Ishikawa (cell line): ENCODE results near the gene ZNF724.

Experiments
- CEBPB ChIP-seq: IDR thresholded peaks from 2 replicates; pipeline ENCODE4 v1.6.1; 2012
- CREB1 ChIP-seq: IDR thresholded peaks from 2 replicates; pipeline ENCODE4 v1.6.1; 2012; ENCODE audit warnings: low read depth
- EGR1 ChIP-seq: IDR thresholded peaks from 2 replicates; pipeline ENCODE4 v1.6.1; 2012
- EP300 ChIP-seq: IDR thresholded peaks from 2 replicates; pipeline ENCODE4 v1.6.1; 2012; ENCODE audit warnings: borderline replicate concordance
- FOXM1 ChIP-seq: IDR thresholded peaks from 2 replicates; pipeline ENCODE4 v1.6.1; 2012; ENCODE audit warnings: low read depth, borderline replicate concordance
- NFIC ChIP-seq: IDR thresholded peaks from 2 replicates; pipeline ENCODE4 v1.6.1; 2012
- RAD21 ChIP-seq: IDR thresholded peaks from 2 replicates; pipeline ENCODE4 v1.6.1; 2012; ENCODE audit warnings: low read depth
- REST ChIP-seq: IDR thresholded peaks from 2 replicates; pipeline ENCODE4 v1.6.1; 2012; ENCODE audit warnings: low read depth, mild to moderate bottlenecking
- TAF1 ChIP-seq: IDR thresholded peaks from 2 replicates; pipeline ENCODE4 v1.6.1; 2012; ENCODE audit warnings: low read depth, mild to moderate bottlenecking
- TCF12 ChIP-seq: IDR thresholded peaks from 2 replicates; pipeline ENCODE4 v1.6.1; 2012; ENCODE audit warnings: low read depth
- TEAD4 ChIP-seq: IDR thresholded peaks from 2 replicates; pipeline ENCODE4 v1.6.1; 2012
- YY1 ChIP-seq: IDR thresholded peaks from 2 replicates; pipeline ENCODE4 v1.6.1; 2012; ENCODE audit warnings: low read depth
- ZBTB7A ChIP-seq: IDR thresholded peaks from 2 replicates; pipeline ENCODE4 v1.6.1; 2012; ENCODE audit warnings: low read depth
- TF ChIP-seq, protein P1 (sequence below): IDR thresholded peaks from 2 replicates; pipeline ENCODE4 v1.6.1; 2012
- TF ChIP-seq, protein P2 (sequence below): IDR thresholded peaks from 2 replicates; pipeline ENCODE4 v1.6.1; 2012

ZNF724 gene

DNA sequence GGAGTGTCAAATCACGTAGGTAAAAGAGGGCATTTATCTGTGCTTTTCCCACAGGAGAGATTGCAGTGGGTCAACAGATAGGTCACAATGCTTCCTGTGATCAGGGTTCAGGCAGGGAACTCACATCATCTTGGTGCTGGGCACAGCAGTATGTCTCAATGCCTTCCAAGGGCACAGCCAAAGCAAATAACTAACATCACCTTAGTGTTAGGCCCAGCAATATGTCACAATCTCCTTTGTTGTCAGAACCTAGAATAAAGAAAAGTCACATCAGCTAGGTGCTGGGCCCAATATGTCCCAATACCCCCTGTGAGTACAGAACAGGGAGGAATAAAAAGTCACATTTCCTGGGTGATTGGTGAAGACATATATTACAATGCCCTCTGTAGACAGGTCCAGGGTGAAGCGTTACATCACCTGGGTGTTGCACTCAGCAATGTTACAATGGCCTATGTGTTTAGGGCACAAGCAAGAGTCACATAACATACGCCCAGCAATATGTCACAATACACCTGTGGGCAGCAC, 11.4 kb upstream of the ZNF724 start:
- no peak for TF ChIP-seq REST
- no peak for TF ChIP-seq ZBTB7A
- no peak for TF ChIP-seq TEAD4
- no peak for TF ChIP-seq CEBPB
- TF ChIP-seq FOXM1, result no peak
- TF ChIP-seq EGR1, result no peak
- TF ChIP-seq EP300, result no peak
- TF ChIP-seq, protein P1, sequence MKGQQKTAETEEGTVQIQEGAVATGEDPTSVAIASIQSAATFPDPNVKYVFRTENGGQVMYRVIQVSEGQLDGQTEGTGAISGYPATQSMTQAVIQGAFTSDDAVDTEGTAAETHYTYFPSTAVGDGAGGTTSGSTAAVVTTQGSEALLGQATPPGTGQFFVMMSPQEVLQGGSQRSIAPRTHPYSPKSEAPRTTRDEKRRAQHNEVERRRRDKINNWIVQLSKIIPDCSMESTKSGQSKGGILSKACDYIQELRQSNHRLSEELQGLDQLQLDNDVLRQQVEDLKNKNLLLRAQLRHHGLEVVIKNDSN, result no peak
- no peak for TF ChIP-seq TAF1
- TF ChIP-seq YY1, result no peak
- TF ChIP-seq CREB1, result no peak
- TF ChIP-seq TCF12, result no peak
- no peak for TF ChIP-seq NFIC
- no peak for TF ChIP-seq RAD21

DNA sequence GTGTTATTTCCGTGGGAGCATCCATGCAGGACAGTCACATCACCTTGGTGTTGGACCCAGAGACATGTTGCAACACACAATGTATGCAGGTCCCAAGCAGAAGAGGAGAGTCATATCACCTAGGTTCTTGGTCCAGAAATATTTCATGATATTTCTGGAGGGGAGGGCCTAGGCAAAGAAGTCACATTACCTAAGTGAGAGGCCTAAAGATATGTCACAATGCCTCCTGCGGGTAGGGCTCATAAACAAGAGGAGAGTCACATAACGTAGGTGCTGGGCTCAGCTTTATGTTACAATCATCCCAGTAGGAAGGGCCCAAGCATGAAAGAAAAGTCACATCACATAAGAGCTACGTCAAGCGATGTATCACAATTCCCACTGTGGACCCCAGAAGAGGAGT, 10.8 kb upstream of the ZNF724 start:
- TF ChIP-seq FOXM1, result no peak
- no peak for TF ChIP-seq YY1
- no peak for TF ChIP-seq REST
- TF ChIP-seq EGR1, result no peak
- TF ChIP-seq RAD21, result no peak
- TF ChIP-seq, protein P2, sequence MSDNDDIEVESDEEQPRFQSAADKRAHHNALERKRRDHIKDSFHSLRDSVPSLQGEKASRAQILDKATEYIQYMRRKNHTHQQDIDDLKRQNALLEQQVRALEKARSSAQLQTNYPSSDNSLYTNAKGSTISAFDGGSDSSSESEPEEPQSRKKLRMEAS, result no peak
- TF ChIP-seq ZBTB7A, result no peak
- TF ChIP-seq CEBPB, result no peak
- TF ChIP-seq EP300, result no peak
- no peak for TF ChIP-seq CREB1
- no peak for TF ChIP-seq TCF12
- no peak for TF ChIP-seq TAF1

- TF ChIP-seq ZBTB7A, result no peak
- TF ChIP-seq TCF12, result no peak
These were observed 9.8 kb upstream of the ZNF724 start for GRCh38 chr19:23259961-23260360.

- TF ChIP-seq TEAD4 (no peak), CREB1 (no peak), NFIC (no peak)
- TF ChIP-seq, protein P1, result no peak
These were observed 5.5 kb upstream of the ZNF724 start for GRCh38 chr19:23255700-23256099.

DNA sequence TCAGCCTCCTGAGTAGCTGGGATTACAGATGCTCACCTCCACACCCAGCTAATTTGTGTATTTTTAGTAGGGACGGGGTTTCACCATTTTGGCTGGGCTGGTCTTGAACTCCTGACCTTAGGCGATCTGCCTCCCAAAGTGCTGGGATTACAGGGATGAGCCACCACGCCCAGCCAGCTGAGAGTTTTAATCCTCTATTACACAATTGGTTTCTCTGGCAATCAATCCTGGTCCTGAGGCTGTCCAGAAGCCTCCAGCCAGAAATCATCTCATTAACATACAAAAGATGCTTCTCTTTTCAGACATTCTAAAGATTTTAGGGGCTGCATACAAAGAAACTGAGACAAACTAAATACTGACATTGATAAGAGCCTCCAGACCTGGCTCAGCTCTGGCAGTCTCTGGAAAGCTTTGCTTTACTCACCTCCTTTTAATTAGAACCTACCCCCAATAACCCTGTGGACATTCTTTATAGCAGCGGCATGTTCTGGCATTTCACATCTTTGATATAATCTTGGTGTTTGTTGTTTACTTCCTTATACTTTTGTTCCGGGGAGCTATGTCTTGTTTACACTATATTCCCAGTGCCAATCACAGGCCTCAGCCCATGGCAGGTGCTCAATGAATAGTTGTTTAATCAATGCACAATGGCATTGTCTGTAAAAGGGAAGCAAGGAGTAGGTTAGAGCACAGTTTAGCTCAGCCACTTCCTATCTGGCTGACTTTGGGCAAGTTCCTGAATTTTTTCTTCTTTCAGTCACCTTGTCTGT, 4.1 kb upstream of the ZNF724 start:
- TF ChIP-seq TEAD4, result no peak
- no peak for TF ChIP-seq TAF1
- no peak for TF ChIP-seq YY1
- TF ChIP-seq ZBTB7A, result no peak
- TF ChIP-seq CEBPB, result no peak
- TF ChIP-seq, protein P2, result no peak
- TF ChIP-seq EGR1, result no peak
- no peak for TF ChIP-seq EP300
- TF ChIP-seq TCF12, result no peak
- no peak for TF ChIP-seq RAD21
- no peak for TF ChIP-seq REST
- TF ChIP-seq FOXM1, result no peak
- TF ChIP-seq NFIC, result no peak
- no peak for TF ChIP-seq CREB1
- TF ChIP-seq, protein P1, result no peak
